Epithelial cell of esophagus (primary cell): ENCODE measurements around the gene CD72.
"Not testable (repeated sequence)": the region's sequence is repeated elsewhere in the genome, so short reads cannot be mapped to it uniquely, and the experiment has no call there.

Experiments
- DNase-seq: peaks from one replicate; pipeline ENCODE4 v3.0.0; 2010; ENCODE audit warnings: low read depth
- H3K4me3 ChIP-seq: 2 replicates; pipeline ENCODE4 v1.5.1; 2011; ENCODE audit warnings: mild to moderate bottlenecking, low read length, control low read depth
- TF ChIP-seq, protein P1 (sequence below): IDR thresholded peaks from 2 replicates; pipeline ENCODE4 v1.5.1; 2011; ENCODE audit warnings: low read depth, mild to moderate bottlenecking, low read length, control low read depth, inconsistent platforms; ENCODE audit not compliant: insufficient read depth; ENCODE audit errors: missing control alignments

CD72 gene

GRCh38 chr9:35594471-35594870 lies 23.7 kb downstream of the CD72 start:
- H3K4me3 ChIP-seq, result no peak overlapping the region
- no peak for DNase-seq
- TF ChIP-seq, protein P1, sequence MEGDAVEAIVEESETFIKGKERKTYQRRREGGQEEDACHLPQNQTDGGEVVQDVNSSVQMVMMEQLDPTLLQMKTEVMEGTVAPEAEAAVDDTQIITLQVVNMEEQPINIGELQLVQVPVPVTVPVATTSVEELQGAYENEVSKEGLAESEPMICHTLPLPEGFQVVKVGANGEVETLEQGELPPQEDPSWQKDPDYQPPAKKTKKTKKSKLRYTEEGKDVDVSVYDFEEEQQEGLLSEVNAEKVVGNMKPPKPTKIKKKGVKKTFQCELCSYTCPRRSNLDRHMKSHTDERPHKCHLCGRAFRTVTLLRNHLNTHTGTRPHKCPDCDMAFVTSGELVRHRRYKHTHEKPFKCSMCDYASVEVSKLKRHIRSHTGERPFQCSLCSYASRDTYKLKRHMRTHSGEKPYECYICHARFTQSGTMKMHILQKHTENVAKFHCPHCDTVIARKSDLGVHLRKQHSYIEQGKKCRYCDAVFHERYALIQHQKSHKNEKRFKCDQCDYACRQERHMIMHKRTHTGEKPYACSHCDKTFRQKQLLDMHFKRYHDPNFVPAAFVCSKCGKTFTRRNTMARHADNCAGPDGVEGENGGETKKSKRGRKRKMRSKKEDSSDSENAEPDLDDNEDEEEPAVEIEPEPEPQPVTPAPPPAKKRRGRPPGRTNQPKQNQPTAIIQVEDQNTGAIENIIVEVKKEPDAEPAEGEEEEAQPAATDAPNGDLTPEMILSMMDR, result no peak

GRCh38 chr9:35593581-35593980 lies 24.6 kb downstream of the CD72 start:
- DNase-seq, result no peak
- H3K4me3 ChIP-seq, result no peak overlapping the region
- TF ChIP-seq, protein P1, result no peak

DNA sequence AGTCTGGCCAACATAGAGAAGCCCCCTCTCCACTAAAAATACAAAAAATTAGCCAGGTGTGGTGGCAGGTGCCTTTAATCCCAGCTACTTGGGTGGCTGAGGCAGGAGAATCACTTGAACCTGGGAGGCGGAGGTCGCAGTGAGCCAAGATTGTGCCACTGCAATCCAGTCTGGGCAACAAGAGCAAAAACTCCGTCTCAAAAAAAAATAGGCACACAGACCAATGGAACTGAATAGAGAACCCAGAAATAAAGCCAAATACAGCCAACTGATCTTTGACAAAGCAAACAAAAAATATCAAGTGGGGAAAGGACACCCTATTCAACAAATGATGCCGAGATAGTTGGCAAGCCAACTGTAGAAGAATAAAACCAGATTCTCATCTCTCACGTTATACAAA lies 29.7 kb downstream of the CD72 start:
- DNase-seq, H3K4me3 ChIP-seq: not testable (repeated sequence)

- peak; percentile 18 for DNase-seq
- not testable (repeated sequence) for H3K4me3 ChIP-seq
These were observed 33.5 kb downstream of the CD72 start for GRCh38 chr9:35584681-35585080.

- not testable (repeated sequence) for H3K4me3 ChIP-seq, DNase-seq
These were observed 34.7 kb downstream of the CD72 start for GRCh38 chr9:35583521-35583920.

DNA sequence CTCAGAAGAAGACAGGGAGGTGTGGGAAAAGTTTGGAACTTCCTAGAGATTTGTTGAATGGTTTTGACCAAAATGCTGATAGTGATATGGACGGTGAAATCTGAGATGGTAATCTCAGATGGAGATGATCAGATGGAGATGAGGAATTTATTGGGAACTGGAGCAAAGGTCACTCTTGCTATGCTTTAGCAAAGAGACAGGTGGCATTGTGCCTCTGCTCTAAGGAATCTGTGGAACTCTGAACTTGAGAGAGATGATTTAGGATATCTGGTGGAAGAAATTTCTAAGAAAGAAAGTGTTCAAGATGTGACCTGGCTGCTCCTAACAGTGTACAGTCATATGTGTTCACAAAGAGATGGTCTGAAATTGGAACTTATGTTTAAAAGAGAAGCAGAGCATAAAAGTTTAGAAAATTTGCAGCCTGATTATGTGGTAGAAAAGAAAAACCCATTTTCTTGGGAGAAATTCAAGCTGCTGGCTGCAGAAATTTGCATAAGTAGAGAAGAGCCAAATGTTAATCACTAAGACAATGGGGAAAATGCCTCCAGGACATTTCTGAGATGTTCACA lies 38.5 kb downstream of the CD72 start:
- DNase-seq, H3K4me3 ChIP-seq: not testable (repeated sequence)

- TF ChIP-seq, protein P1, result no peak
- no peak overlapping the region for H3K4me3 ChIP-seq
- peak; percentile 23 for DNase-seq
These were observed 39.1 kb downstream of the CD72 start for GRCh38 chr9:35579130-35579529.

GRCh38 chr9:35577486-35577885 lies 40.7 kb downstream of the CD72 start:
- TF ChIP-seq, protein P1, result no peak
- no peak for DNase-seq
- no peak overlapping the region for H3K4me3 ChIP-seq

DNA sequence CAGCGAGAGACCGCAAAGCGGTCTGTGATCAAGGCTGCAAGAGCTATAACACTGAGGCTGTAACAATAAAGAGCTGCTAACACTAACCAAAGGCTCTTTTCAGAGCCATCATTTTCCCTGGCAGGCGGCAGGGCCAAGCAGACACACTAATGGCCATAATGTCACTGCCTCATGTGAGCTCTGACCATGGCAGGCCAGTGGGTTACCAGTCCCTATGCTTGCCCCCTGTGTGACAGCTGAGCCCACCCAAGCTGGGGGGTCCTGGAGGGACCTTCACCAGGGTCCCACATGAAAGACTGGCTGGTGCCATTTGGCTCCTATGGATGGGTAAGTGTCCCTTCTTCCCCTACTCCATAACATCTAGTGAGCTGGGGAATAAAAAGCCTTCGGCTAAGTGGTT lies 42.7 kb downstream of the CD72 start:
- H3K4me3 ChIP-seq, result no peak overlapping the region
- TF ChIP-seq, protein P1, result no peak
- no peak for DNase-seq
